C1 segment of cervical spinal cord (tissue), 14 donors: ENCODE results near the gene RAD51B.
A peak's percentile ranks its signal among the peaks of the same experiment; 100 is the strongest.

Experiments
- DNase-seq, 14 donors: peaks; one replicate each; lab custom pipeline; 2025; lab: John Stamatoyannopoulos, UW

Gene RAD51B

GRCh38 chr14:68547305-68548193 is 728.0 kb downstream of the RAD51B start:
- peak in 2 of 14 donors; percentile 23 to 44 for DNase-seq

GRCh38 chr14:68548194-68549076 is 728.9 kb downstream of the RAD51B start:
- DNase-seq: peak in 6 of 14 donors; percentile 15 to 65 (median 38)

GRCh38 chr14:68550338-68550715 is 730.7 kb downstream of the RAD51B start:
- DNase-seq: no peak

GRCh38 chr14:68551045-68551683 is 731.6 kb downstream of the RAD51B start:
- DNase-seq: no peak

- no peak for DNase-seq
Observed at GRCh38 chr14:68552075-68552474, 732.5 kb downstream of the RAD51B start.

GRCh38 chr14:68552602-68553001 is 733.0 kb downstream of the RAD51B start:
- no peak for DNase-seq

- no peak for DNase-seq
Observed at GRCh38 chr14:68553311-68553710, 733.7 kb downstream of the RAD51B start.

GRCh38 chr14:68554231-68554630 is 734.7 kb downstream of the RAD51B start:
- no peak for DNase-seq

- no peak for DNase-seq
Observed at GRCh38 chr14:68556253-68556652, 736.7 kb downstream of the RAD51B start.

GRCh38 chr14:68557648-68558047 is 738.1 kb downstream of the RAD51B start:
- no peak for DNase-seq

GRCh38 chr14:68558096-68558495 is 738.5 kb downstream of the RAD51B start:
- DNase-seq: no peak

- no peak for DNase-seq
Observed at GRCh38 chr14:68559949-68560348, 740.4 kb downstream of the RAD51B start.

- no peak for DNase-seq
Observed at GRCh38 chr14:68561531-68562007, 742.0 kb downstream of the RAD51B start.

GRCh38 chr14:68562911-68563250 is 743.3 kb downstream of the RAD51B start:
- DNase-seq: no peak

- DNase-seq: no peak
Observed at GRCh38 chr14:68563251-68564131, 743.9 kb downstream of the RAD51B start.

- no peak for DNase-seq
Observed at GRCh38 chr14:68564191-68564825, 744.7 kb downstream of the RAD51B start.

GRCh38 chr14:68564826-68565759 is 745.5 kb downstream of the RAD51B start:
- no peak for DNase-seq

- DNase-seq: no peak
Observed at GRCh38 chr14:68566075-68566474, 746.5 kb downstream of the RAD51B start.
